Stimulated activated CD4-positive, alpha-beta T cell treated with anti-CD3 and anti-CD28 coated beads, TNF-alpha, amount 100 ng/mL, for 24 hours (primary cell): ENCODE results near the gene CHN2.

ENCODE experiments used
- DNase-seq, 3 experiments: peaks; one replicate each; pipeline ENCODE4 v3.0.0-alpha.2; 2020; ENCODE audit warnings: low read depth in 3 of 3

CHN2 gene

DNA sequence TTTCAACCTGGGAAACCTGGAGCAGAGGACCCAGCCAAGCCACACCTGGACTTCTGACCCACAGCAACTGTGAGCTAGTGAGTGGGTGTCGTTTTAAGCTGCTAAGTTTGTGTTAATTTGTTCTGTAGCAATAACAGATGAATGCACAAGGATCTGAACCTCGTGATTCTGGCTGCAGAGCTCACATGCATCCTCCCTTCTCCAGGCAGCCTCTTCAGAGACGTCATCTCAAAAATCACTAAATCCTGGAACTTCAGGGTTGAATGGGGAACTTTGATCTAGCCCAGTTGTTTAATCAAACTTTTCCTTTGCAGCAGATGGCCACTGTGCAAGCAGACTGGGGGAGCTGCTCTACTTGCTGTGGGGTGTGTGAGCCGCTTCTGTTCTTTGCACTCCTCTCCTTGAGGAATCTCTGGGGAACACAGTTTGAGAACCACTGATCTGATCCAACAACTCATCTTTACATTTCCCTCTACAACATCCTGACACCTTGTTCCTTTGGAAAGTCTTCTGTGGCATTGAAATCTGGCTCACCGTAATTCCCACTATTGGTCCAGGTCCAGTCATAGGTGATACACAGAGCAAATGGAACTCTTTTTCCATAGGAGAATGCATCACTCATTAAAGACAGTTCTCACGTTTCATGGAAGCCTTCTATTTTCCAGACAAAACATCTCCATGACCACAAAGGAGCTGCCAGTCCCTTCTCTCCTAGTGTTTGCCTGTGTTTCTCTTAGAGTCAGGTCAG is 90.3 kb downstream of the CHN2 start:
- no peak for DNase-seq

- DNase-seq = peak in 1 of 3 experiments; percentile 18
Observed at GRCh38 chr7:29285444-29285793, 90.8 kb downstream of the CHN2 start.

GRCh38 chr7:29285861-29286260 is 91.3 kb downstream of the CHN2 start:
- DNase-seq = no peak

DNA sequence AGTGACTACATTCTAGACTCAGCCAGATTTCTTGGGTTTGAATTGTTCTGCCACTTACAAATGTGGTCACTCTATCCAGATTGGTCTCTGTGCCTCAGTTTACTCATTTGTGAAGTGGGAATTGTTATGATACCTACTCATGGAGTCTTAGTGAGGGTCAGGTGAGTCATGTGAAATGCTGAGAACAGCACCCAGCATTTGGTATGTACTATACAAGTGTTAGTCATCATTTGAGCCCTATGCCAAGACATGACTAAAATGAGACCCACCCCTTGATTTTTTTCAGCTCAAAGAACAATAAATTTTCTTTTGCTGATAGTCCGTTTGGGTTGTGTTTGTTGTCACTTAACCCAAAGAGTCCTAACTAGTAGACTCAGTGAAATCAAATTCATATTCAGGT is 92.8 kb downstream of the CHN2 start:
- DNase-seq = no peak

DNA sequence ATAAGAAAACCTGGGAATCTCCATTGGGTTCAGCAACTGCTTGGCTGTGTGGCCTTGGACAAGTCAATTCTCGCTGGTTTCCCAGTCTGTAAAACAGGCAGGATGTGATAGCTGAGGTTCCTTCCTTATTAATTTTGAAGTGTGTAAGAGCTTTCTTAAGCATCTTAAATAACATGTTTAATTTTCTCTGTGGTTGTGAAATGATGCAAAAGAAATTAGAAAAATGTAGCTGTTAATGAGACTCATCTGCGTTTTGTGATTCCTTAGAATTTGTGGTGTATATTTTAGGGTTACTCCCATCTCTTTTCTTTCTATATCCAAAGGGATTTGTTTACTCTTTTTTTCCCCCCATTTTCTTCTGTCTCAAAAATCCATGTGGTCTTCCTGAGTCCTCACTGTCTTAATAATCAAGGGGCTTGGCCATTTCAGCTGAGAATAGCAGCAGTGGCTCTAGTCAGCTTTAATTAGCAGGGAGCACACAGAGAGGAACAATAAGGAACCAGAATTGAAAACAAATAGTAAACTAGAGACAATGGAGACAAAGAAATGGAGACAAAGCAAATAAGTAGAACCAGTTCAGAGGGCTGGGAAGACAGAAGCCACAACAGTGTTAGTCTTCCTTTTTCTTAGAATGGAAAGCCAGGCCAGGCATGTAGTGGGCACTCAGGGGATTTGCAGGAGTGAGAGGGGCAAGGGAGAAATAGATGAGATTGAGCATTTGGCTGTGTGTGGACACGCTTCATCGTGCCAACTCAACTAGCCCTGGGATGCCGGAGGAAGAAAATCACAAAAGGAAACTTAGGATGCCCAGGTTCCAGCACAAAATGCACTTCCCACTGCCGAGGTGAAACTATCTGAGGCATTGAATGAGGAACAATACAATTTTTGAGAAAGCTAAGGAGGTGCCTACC is 93.9 kb downstream of the CHN2 start:
- DNase-seq = no peak

- DNase-seq = no peak
Observed at GRCh38 chr7:29289156-29290021, 94.8 kb downstream of the CHN2 start.

DNA sequence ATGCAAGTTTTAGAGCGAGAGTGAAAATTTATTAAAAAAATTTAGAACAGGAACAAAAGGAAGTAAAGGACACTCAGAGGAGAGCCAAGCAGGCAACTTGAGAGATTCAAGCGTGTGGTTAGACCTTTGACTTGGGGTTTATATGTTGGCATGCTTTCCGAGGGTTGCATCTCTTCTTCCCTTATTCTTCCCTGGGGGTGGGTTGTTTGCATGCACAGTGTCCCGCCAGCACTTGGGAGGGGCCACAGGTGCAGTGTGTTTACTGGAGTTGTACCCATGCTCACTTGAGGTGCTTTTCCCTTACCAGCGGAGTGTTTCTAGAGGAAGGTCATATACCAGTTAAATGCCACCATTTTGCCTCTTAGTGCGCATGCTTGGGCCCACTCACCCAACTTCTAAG is 96.3 kb downstream of the CHN2 start:
- no peak for DNase-seq

DNA sequence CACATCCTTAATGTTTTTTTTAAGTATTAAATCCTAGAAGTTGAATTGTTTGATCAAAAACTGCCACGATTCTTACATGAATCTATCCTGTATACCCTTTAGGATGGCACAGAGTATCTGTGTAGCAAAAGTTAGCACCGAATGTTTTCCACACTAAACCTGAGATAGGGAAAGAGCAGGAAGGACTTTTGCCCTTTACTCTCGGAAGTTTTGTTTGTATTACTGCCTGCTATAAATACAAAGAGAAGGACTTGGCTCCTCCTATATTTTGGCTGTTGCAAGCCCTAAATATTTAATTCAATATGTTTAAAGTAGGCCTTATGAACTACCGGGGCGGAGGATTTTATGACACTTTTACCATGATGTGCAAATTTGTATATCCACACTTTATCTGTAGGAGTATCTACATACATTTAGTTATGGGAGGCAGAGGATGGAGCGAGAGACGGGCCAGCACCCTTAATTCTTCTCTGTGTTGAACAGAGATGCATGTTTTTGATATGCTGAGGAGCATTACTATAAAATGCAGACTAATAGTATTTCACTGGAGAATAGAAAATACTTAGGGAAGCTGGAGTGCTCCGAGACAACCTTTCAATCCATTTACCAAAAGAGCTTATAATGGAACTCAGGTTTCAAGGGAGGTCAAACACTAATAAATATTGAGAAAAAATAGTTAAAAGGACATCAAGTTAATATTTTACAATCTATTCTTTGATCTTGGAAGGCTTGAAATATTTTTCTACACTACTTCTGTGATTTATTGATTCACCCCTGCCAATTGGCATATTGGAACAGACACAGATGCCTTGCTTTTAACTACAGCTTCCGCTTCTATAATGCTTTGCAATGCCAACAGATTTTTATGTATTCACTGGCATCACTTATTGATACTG is 97.4 kb downstream of the CHN2 start:
- DNase-seq = no peak

DNA sequence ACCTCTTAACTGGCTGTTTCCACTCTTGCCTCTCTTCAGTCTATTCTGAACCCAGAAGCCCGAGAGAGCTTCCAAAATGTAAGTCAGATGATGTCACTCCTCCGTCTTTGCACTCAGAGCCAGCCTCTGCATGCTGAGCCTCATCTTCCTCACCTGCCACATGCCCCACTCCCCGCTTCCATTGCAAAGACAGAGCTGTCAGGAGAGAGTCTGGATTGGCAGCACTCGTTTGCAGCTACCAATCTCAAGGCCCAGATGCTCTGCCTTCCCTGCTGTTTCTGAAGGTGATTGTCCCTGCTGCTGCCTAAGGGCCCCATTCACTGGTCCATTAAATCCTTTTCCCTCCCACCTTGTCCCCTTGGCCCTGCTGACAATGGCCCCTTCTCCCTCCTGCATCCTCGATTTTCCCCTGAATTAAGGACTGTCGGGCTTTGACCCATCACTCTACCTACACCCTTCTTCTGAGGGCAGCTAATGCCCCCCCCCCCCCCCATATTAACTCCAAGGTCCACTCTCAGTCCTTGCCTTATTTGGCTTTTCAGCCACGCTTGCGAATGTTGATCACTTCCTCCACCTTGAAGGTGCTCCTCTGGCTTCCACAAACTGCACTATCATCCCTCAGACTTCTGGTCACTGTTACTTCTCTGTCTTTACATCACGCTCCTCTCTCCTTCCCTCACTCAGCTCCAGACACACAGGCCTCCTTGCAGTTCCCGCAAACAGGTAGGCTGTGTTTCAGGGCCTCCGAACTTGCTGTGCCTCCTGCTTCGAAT is 98.5 kb downstream of the CHN2 start:
- no peak for DNase-seq

- DNase-seq = no peak
Observed at GRCh38 chr7:29296421-29296820, 101.8 kb downstream of the CHN2 start.

- DNase-seq = no peak
Observed at GRCh38 chr7:29297194-29297890, 102.8 kb downstream of the CHN2 start.

- no peak for DNase-seq
Observed at GRCh38 chr7:29299086-29299485, 104.5 kb downstream of the CHN2 start.

DNA sequence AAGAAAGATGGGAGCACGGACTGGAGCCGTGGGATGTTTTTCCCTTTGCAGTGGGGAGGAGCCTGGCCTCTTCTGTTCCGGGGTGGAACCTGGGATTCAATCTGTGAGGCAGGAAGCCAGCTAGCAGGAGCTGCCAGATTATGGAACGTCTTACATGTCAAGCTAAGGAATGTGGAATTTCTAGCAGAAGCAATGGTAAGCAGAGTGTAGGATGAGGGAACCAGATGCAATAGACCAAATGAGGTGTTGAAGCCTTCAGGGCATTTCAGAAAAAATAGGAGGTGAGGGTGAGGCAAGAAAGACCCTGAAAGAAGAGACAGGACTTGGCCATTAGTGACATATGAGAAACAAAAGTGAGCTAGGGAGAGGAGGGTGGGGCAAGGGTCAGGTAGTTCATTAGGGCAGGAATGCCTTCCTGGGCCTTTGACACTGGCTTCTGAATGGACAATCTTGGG is 105.5 kb downstream of the CHN2 start:
- no peak for DNase-seq

DNA sequence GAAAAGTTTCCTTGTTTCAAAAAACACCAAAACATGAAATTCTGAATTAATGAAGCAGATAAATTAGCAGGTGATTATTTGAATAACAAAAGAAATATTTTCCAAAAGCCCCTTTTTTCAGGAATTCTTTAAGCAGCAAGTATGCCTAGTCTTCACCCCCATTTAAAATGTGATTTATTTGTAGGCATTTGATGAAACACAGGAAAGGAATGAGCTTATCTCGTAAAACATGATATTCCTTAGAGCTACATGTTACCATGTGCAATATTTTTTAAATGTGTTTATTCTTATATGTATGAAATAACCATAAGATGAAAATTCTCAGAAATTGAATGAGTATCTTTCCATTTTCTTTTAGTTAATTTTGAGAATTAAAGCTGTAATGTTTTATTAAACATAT is 106.1 kb downstream of the CHN2 start:
- no peak for DNase-seq

GRCh38 chr7:29302666-29303395 is 108.3 kb downstream of the CHN2 start:
- no peak for DNase-seq

GRCh38 chr7:29304756-29305155 is 110.2 kb downstream of the CHN2 start:
- no peak for DNase-seq

DNA sequence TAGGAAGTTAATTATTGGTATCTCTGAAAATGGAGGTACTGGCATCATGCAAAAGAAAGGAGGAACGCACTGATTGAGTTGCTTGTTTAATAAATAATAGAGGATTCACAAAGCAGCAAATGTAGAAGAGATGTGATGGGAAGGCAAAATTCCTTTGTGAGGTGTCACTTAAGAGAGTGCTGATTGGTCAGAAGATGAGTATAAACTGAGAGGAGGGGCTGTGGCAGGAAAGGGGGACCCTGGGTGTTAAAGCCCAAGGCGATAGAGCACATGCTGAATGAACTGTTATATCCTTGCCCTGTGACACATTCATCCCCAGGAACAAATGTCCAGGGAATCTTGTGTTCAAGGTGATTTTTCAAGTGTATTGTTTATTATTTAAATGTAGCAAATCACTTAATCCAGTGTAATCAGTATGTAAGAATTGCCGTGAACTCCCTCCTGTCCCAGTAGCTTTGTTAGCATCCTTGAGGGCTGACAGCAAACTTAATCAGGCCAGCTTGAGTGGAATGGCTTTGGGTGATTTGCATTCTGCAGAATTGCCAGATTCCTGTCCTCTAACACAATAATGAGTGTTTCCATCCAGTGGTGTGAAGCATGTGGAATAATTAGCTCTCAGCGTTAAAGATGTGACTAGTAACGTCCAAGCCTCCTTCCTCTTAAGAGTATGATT is 111.9 kb downstream of the CHN2 start:
- DNase-seq = no peak

DNA sequence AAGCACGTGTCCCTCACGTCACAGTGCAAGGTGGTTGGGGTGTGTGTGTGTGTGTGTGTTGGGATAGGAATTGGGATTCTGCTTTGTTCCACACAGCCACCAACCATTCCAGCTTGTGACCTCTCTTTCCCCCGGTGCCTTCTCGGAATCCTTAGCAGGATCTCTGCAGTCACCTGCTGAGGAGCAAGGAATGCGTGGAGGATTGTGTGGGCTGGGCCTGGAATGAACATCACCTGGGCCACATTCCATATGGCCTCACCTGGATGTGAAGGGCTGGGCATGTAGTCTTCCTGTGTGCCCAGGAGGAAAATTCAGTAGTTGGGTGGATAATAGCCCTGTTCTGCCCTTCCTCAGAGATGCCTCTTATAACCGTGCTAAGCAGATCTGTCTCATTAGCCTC is 113.8 kb downstream of the CHN2 start:
- DNase-seq = no peak
